T47D (cell line): ENCODE results near the gene MYRF.

Experiments
- DNase-seq, 2 experiments: peaks; one replicate each; pipeline versions ENCODE4 v3.0.0 to v3.0.0-alpha.2; 2011 to 2012; ENCODE audit warnings: low read depth in 1 of 2, low spot score in 1 of 2
- JUND ChIP-seq: IDR thresholded peaks from 2 replicates; pipeline ENCODE4 v1.6.1; 2012; ENCODE audit warnings: low read depth
- in situ Hi-C: cut with HindIII; loops from 2 replicates; pipeline ENCODE4 v1.10.0; 2016; ENCODE audit warnings: low sequenced_read_pairs, low pct_unique_long_range_greater_than_20kb

Gene MYRF

DNA sequence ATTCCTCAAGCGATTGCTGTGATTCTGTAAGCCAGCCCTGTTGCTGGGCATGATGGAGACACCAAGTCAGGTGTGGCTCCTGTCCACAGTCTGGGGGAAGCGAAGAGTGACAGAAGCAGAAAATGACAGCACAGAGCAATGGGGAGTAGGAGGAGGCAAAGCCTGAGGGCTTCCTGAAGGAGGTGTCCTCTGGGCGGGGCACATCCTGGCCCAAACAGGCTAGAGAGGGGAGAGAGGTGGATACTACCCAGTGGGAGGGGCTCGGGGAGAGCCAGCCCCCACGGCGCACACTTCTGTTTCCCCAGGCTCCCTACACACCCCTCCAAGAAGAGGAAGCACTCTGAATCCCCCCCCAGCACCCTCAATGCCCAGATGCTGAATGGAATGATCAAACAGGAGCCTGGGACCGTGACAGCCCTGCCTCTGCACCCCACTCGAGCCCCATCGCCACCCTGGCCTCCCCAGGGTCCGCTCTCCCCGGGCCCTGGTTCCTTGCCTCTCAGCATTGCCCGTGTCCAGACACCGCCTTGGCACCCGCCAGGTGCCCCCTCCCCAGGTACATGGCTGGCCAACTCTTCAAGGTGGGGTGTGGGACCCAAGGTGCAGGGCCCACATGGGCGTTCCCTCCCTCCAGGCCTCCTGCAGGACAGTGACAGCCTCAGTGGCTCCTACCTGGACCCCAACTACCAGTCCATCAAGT lies 18.9 kb downstream of the MYRF start:
- no peak for TF ChIP-seq JUND
- in situ Hi-C loops = no loop called here
- no peak for DNase-seq

DNA sequence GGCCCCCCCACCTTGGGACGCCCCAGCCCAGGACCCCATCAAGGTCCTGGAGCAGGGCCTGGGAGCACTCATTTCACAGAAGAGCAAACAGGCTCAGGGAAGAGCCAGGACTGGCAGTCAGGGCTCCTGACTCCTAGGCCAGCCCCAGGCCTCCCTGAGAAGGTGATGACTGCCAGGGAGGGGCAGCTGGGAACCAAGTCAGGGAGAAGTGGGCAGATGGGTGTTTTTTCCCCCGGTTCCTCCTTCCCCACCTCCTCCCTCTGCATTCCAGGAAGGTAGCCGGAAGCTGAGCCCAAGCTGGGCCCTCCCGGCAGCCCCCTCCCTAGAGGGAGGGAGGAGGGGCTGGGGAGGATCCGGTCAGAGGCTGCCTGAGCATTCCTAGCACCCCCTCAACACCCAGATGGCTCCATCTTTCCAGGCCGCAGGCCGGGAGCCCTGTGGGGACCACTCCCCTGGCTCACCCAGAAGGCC lies 19.6 kb downstream of the MYRF start:
- no peak for TF ChIP-seq JUND
- no peak for DNase-seq
- in situ Hi-C loops = no loop called here

DNA sequence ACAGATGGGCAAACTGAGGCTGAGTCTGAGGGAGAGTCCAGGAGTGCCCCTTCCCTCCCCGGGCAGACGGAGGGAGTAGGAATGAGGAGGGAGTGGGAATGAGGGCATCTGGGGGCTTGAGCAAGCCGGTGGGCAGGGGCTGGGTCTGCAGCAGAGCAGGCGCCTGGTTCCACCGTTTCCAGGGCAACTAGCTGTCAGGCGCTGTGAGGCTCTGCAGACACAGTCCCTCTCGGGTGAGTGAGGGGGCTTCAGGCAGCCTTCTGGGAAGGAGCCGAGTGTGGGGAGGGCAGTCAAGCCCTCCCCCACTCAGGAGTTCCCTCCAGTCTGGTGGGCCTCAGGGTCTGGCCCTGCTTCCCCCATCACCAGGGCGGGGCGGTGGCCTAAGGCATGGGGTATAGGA lies 20.9 kb downstream of the MYRF start:
- no peak for TF ChIP-seq JUND
- in situ Hi-C loops = no loop called here
- DNase-seq = no peak

DNA sequence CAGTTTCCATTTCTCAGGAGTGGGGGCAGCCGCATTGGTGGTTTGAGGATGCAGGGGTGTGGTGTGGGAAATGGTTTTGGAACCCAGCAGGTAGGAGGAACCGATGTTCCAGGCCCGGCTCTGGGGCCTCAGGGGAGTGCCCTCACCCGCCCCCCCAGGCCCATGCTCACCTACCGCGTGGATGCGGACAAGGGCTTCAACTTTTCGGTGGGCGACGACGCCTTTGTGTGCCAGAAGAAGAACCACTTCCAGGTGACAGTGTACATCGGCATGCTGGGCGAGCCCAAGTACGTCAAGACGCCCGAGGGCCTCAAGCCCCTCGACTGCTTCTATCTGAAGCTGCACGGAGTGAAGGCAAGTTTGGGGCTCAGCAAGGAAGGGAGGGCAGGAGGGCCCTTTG lies 21.4 kb downstream of the MYRF start:
- no peak for DNase-seq
- TF ChIP-seq JUND = no peak
- in situ Hi-C loops = no loop called here

DNA sequence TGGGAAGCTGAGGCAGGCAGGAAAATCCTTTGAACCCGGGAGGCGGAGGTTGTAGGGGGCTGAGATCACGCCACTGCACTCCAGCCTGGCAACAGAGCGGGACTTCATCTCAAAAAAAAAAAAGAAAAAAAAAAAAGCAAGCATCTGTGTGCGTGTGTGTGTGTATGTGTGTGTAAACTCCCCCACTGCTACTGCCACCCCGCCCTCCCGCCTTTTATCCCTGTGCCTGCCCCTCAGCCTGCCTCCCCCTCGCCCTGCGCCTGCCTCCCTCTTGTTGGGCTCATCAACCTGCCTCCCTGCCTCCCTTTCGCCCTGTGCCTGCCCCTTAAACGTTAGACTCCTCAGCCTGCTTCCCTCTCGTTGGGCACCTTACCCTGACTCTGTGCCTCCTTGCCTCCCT lies 22.0 kb downstream of the MYRF start:
- in situ Hi-C loops = no loop called here
- DNase-seq = no peak
- TF ChIP-seq JUND = no peak

DNA sequence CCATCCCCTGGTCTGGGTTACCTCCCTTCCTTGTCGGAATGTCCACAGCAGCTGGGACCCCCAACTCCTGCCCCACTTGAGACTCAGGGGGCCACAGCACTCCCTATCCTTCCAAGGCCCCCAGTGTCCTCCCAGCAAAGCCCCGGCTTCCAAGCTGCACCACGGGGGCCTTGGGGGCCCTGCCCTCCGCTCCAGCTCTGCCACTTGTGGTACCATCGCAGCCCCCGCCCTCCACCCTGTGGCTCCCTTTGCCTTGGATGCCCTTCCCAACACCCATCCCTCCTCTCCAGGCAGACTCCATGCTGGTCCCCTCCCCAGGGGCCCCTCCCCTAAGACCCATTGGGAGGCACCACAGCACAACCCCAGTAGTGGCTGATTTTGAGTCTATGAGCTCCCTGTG lies 22.7 kb downstream of the MYRF start:
- no peak for TF ChIP-seq JUND
- in situ Hi-C loops = no loop called here
- DNase-seq = no peak

DNA sequence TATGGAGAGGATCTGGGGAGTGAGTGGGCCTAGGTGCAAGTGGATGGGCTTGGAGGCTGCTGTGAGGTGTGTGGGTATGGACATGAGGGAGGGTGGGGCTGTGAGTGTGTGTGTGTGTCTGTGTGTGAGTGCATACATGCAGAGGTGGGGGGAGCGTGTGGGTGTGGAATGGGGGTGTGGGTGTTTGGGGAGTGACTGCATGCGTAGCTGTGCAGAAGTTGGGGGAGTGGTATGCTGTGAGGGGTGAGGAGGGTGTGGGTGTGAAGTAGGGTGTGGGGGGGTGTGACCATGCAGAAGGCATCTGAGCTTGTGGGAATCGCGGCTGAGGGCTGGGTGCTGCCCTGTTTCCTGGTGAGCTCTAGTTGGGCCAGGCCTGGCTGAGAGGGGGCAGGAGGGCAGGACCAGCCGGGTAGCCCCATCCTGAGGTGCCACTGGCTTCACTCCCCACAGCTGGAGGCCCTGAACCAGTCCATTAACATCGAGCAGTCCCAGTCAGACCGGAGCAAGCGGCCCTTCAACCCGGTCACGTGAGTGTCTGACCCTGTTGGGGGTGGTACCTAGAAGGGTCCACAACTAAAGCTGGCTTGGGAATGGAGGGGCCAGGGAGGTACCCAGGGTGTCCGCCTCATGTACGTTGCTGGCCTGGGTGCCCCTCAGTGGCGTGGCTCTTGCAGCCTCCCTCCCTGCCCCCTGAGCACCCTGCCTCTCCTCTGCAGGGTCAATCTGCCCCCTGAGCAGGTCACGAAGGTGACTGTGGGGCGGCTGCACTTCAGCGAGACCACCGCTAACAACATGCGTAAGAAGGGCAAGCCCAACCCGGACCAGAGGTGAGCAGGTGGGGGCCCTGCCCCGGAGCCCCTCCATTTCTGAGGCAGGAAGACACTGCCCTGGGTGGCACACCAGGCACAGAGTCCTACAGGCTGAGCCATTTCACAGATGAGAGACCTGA lies 23.4 kb downstream of the MYRF start:
- in situ Hi-C loops = no loop called here
- DNase-seq = no peak
- no peak for TF ChIP-seq JUND

- DNase-seq = peak; percentile 80 to 95
- TF ChIP-seq JUND = no peak
- in situ Hi-C loops = no loop called here
These were observed 24.2 kb downstream of the MYRF start for GRCh38 chr11:61776561-61777075.

GRCh38 chr11:61777234-61778090 lies 25.0 kb downstream of the MYRF start:
- in situ Hi-C loops = no loop called here
- TF ChIP-seq JUND = no peak
- DNase-seq = no peak

DNA sequence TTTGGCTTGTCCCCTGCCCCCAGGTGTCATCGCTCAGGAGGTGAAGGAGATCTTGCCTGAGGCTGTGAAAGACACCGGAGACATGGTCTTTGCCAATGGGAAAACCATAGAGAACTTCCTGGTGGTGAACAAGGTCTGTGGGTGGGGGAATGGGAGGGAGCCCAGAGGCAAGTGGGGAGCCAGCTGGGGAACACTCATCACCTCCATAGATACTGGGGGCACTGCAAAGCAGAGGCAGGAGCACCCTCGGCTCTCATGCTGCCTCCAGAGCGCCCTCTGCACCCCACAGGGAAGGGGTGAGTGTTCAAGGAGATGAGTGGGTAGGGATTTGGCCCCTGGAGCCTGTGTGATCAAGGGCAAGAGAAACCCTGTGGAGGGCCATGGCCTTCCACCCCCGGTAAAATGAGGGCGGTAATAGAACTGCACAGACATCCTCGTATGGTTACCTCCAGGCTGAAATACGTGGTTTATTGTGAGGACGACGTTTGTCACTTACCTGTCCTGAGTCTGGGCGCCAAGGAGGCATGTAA lies 26.0 kb downstream of the MYRF start:
- in situ Hi-C loops = no loop called here
- no peak for TF ChIP-seq JUND
- no peak for DNase-seq

DNA sequence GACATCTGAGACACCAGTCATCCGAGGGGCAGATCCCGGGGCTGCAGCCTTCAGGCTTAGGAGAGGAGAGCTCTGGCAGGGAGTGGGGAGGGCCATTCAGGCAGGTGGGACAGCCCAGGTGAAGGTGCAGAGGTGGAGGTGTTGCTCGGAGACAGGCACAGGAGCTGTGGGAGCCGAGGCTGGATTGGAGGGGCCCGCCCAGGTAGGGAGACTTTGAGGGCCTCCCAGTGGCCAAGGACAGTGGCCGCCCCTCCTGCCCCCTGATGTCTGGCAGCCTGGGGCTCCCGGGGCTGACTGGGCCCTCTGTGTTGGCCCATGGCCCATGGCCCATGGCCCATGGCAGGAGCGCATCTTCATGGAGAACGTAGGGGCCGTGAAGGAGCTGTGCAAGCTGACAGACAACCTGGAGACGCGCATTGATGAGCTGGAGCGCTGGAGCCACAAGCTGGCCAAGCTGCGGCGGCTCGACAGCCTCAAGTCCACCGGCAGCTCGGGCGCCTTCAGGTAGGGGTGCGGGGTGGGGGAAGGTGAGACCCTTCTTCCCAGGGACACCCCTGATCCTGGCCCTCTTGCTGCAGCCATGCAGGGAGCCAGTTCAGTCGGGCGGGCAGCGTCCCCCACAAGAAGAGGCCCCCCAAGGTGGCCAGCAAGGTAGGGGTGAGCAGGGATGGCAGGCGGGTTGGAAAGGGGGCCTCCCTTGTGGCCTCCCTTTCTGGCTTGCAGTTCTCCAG lies 26.6 kb downstream of the MYRF start:
- in situ Hi-C loops = no loop called here
- no peak for DNase-seq
- no peak for TF ChIP-seq JUND
